KMS-11 (cell line): ENCODE measurements around the gene TNFAIP8.
A peak's percentile ranks its signal among the peaks of the same experiment; 100 is the strongest.

Experiments
- H2AFZ ChIP-seq: fragments of 200-600 bp; sonication (generic); 2 replicates; pipeline ENCODE4 v1.6.1; 2016; ENCODE audit warnings: antibody characterized with exemption, mixed run types, low read depth
- H3K27ac ChIP-seq: fragments of 200-600 bp; sonication (generic); 2 replicates; pipeline ENCODE4 v1.6.1; 2016; ENCODE audit warnings: mild to moderate bottlenecking, mixed run types
- H3K27me3 ChIP-seq: fragments of 200-600 bp; sonication (generic); 2 replicates; pipeline ENCODE4 v1.6.1; 2017; ENCODE audit warnings: mild to moderate bottlenecking, low read depth, mixed run types, moderate library complexity; ENCODE audit not compliant: insufficient read depth
- H3K36me3 ChIP-seq: fragments of 200-600 bp; sonication (generic); 2 replicates; pipeline ENCODE4 v1.6.1; 2017; ENCODE audit warnings: mild to moderate bottlenecking, mixed run types; ENCODE audit not compliant: insufficient read depth
- H3K4me1 ChIP-seq: fragments of 200-600 bp; sonication (generic); 2 replicates; pipeline ENCODE4 v1.6.1; 2016; ENCODE audit warnings: mild to moderate bottlenecking, low read depth, mixed run types; ENCODE audit not compliant: poor library complexity, severe bottlenecking
- H3K4me2 ChIP-seq: fragments of 200-600 bp; sonication (generic); 2 replicates; pipeline ENCODE4 v1.7.0; 2016; ENCODE audit warnings: mild to moderate bottlenecking, mixed run types
- H3K4me3 ChIP-seq: fragments of 200-600 bp; sonication (generic); IDR thresholded peaks from 2 replicates; pipeline ENCODE4 v1.6.1; 2017; ENCODE audit warnings: low read depth, low read length, mixed read lengths; ENCODE audit not compliant: insufficient read depth
- H3K79me2 ChIP-seq: fragments of 200-600 bp; sonication (generic); 2 replicates; pipeline ENCODE4 v1.6.1; 2016; ENCODE audit warnings: low read depth, mixed run types; ENCODE audit not compliant: insufficient read depth
- H3K9ac ChIP-seq: fragments of 200-600 bp; sonication (generic); 2 replicates; pipeline ENCODE4 v1.6.1; 2016; ENCODE audit warnings: mild to moderate bottlenecking, mixed run types
- H4K20me1 ChIP-seq: fragments of 200-600 bp; sonication (generic); 2 replicates; pipeline ENCODE4 v1.6.1; 2016; ENCODE audit warnings: mild to moderate bottlenecking, mixed run types; ENCODE audit not compliant: insufficient read depth
- TF ChIP-seq, protein P1 (sequence below): fragments of 200-600 bp; sonication (generic); conservative IDR thresholded peaks from 2 replicates; pipeline ENCODE4 v1.6.1; 2017; ENCODE audit warnings: low read depth, mild to moderate bottlenecking, antibody characterized with exemption, low read length, moderate library complexity, mixed read lengths

The TNFAIP8 gene

GRCh38 chr5:119347574-119347973 is 8.2 kb upstream of the TNFAIP8 start:
- Histone ChIP-seq H3K27me3 (no peaks in the 10 kb centered on the region), H3K4me2 (peak overlapping the region; percentile 58), H2AFZ (no peak overlapping the region), H3K27ac (peak overlapping the region; percentile 33), H4K20me1 (no peaks in the 10 kb centered on the region), H3K4me1 (peaks cover 66% of the 10 kb centered on the region), H3K36me3 (no peaks in the 10 kb centered on the region), H3K79me2 (peaks cover 22% of the 10 kb centered on the region), H3K9ac (no peak overlapping the region), H3K4me3 (no peak overlapping the region)
- TF ChIP-seq, protein P1, sequence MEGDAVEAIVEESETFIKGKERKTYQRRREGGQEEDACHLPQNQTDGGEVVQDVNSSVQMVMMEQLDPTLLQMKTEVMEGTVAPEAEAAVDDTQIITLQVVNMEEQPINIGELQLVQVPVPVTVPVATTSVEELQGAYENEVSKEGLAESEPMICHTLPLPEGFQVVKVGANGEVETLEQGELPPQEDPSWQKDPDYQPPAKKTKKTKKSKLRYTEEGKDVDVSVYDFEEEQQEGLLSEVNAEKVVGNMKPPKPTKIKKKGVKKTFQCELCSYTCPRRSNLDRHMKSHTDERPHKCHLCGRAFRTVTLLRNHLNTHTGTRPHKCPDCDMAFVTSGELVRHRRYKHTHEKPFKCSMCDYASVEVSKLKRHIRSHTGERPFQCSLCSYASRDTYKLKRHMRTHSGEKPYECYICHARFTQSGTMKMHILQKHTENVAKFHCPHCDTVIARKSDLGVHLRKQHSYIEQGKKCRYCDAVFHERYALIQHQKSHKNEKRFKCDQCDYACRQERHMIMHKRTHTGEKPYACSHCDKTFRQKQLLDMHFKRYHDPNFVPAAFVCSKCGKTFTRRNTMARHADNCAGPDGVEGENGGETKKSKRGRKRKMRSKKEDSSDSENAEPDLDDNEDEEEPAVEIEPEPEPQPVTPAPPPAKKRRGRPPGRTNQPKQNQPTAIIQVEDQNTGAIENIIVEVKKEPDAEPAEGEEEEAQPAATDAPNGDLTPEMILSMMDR, result no peak

- Histone ChIP-seq H3K4me1 (peaks cover 62% of the 10 kb centered on the region), H2AFZ (no peak overlapping the region), H3K9ac (no peak overlapping the region), H4K20me1 (no peaks in the 10 kb centered on the region), H3K4me3 (no peak overlapping the region), H3K4me2 (peak overlapping the region; percentile 58), H3K36me3 (no peaks in the 10 kb centered on the region), H3K27me3 (no peaks in the 10 kb centered on the region), H3K79me2 (peaks cover 18% of the 10 kb centered on the region), H3K27ac (peak overlapping the region; percentile 33; the same call in 1 of the 2 replicates)
- TF ChIP-seq, protein P1, result no peak
Measured at GRCh38 chr5:119347991-119348390, 7.8 kb upstream of the TNFAIP8 start.

DNA sequence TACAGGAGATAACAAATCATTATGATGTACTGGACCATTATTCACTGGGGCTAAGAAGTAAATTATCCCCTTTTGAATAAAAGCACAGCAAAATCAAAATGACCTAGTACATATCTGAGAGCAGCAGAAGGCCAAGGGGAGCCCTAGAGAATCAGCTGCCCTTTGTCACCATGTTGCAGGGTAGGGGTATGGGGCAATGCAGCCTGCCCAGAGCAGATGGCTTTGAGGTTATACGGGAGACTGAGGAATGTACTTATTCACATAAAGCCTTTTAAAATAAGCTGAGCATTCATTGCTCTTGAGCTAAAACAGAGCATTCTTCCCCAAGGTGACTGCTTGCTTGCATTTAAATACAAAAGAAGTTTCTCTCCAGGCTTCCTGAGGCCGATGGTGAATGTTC is 2.6 kb upstream of the TNFAIP8 start:
- TF ChIP-seq, protein P1, result no peak
- no peak overlapping the region for H3K27ac ChIP-seq
- no peak overlapping the region for H2AFZ ChIP-seq
- no peaks in the 10 kb centered on the region for H3K79me2 ChIP-seq
- H3K4me3 ChIP-seq, result no peak overlapping the region
- peaks cover 19% of the 10 kb centered on the region for H3K4me1 ChIP-seq
- H3K9ac ChIP-seq, result no peak overlapping the region
- no peak overlapping the region for H3K4me2 ChIP-seq
- H3K36me3 ChIP-seq, result no peaks in the 10 kb centered on the region
- no peaks in the 10 kb centered on the region for H3K27me3 ChIP-seq
- H4K20me1 ChIP-seq, result no peaks in the 10 kb centered on the region

DNA sequence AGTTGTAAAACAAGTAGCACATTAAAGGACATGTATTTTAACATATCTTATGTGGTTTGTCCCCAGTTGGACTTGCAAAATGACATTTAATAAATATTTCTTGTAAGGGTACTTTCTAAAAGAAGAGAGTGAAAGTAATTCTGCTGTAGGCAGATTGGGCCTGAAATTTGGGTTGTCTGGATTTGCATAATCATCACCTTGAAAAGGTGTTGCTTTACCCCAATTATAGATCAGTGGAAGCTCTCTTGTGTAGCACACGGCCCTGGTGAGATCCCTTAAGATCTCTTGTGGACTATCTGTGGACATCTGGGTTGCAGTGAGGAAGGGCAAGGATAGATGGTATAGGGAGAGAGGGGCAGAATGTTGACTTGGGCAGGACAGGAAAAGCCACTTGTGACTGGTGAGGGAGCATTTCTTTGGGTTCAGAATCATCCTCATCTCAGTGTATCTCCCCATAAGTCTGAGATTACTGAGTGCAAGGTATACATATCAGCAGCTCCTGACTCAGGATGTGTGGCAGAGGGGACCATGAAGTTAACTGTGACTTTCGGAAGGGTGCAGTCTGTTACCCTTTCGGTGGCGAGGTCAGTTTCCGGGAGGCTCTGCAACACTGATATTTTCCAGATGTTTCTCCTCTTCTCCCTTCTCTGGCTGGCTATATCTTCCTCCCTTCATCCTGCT is 2.0 kb upstream of the TNFAIP8 start:
- Histone ChIP-seq H3K4me3 (no peak overlapping the region), H3K27me3 (no peaks in the 10 kb centered on the region), H3K9ac (no peak overlapping the region), H4K20me1 (no peaks in the 10 kb centered on the region), H3K4me1 (peaks cover 14% of the 10 kb centered on the region), H3K79me2 (no peaks in the 10 kb centered on the region), H3K4me2 (no peak overlapping the region), H3K27ac (no peak overlapping the region), H3K36me3 (no peaks in the 10 kb centered on the region), H2AFZ (no peak overlapping the region)
- TF ChIP-seq, protein P1, result no peak
